B cell (primary cell): ENCODE results near the gene ZCCHC24. TPM values are rescaled to one million over a fixed set of nuclear protein-coding genes. Genes with fewer than 3 reads are reported as not detected.
"Not testable (repeated sequence)": the region's sequence is repeated elsewhere in the genome, so short reads cannot be mapped to it uniquely, and the experiment has no call there.

Experiments
- ATAC-seq: fragments of 200-7000 bp; cut with Tn5 transposase; one replicate; pipeline ENCODE4 v1.10.0; 2021; ENCODE audit warnings: low read depth, mild to moderate bottlenecking, moderate number of reproducible peaks, moderate library complexity
- CTCF ChIA-PET: fragments of 350-600 bp; sonication (Branson Sonifier 250); formaldehyde crosslinking; loops from one replicate; lab custom pipeline; 2021; ENCODE audit warnings: antibody characterized with exemption, inconsistent platforms; lab: Charles Lee
- POLR2A ChIA-PET: fragments of 350-600 bp; sonication (Branson Sonifier 250); formaldehyde crosslinking; loops from one replicate; lab custom pipeline; 2021; ENCODE audit warnings: antibody characterized with exemption; lab: Charles Lee
- DNase-seq: peaks from one replicate; pipeline ENCODE4 v3.0.0; 2013
- H2AFZ ChIP-seq: 2 replicates; pipeline ENCODE4 v1.6.1; 2012; ENCODE audit warnings: mild to moderate bottlenecking, low read depth, low read length; ENCODE audit not compliant: insufficient read depth, poor library complexity, severe bottlenecking
- H3K27ac ChIP-seq, 2 donors: 1 replicate in 1 of 2; 2 replicates in 1 of 2; pipeline ENCODE4 v1.5.1; 2012 to 2013; ENCODE audit warnings: low read length in 2 of 2, mild to moderate bottlenecking in 2 of 2, moderate library complexity in 1 of 2
- H3K27me3 ChIP-seq, 4 experiments: fragments of 200-600 bp in 1 of 4; sonication (generic) in 1 of 4; replicated peaks in 1 of 4; 1 replicate in 2 of 4; 2 replicates in 2 of 4; pipeline versions ENCODE4 v1.6.1 to v1.7.0; 2013 to 2016; ENCODE audit warnings: low read length in 3 of 4, mild to moderate bottlenecking in 2 of 4, mixed read lengths in 1 of 4, moderate library complexity in 1 of 4; ENCODE audit not compliant: insufficient read depth in 4 of 4, control insufficient read depth in 3 of 4; ENCODE audit errors: control extremely low read depth in 1 of 4
- H3K36me3 ChIP-seq, 2 experiments: replicated peaks in 1 of 2; 1 replicate in 1 of 2; 2 replicates in 1 of 2; pipeline versions ENCODE4 v1.6.1 to v1.7.1; 2013; ENCODE audit warnings: low read length in 1 of 2; ENCODE audit not compliant: insufficient read depth in 2 of 2, control insufficient read depth in 1 of 2; ENCODE audit errors: control extremely low read depth in 1 of 2, extremely low read depth in 1 of 2
- H3K4me1 ChIP-seq, 2 donors: fragments of 200-600 bp in 1 of 2; sonication (generic) in 1 of 2; 1 replicate in 1 of 2; 2 replicates in 1 of 2; pipeline versions ENCODE4 v1.5.1 to v1.6.1; 2013 to 2017; ENCODE audit warnings: low read length in 2 of 2; ENCODE audit not compliant: control insufficient read depth in 2 of 2, insufficient read depth in 2 of 2
- H3K4me2 ChIP-seq: replicated peaks from 2 replicates; pipeline ENCODE3; 2012; ENCODE audit warnings: mild to moderate bottlenecking, low read depth, low read length; ENCODE audit not compliant: poor library complexity, severe bottlenecking
- H3K4me3 ChIP-seq, 5 experiments: fragments of 200-600 bp in 1 of 5; sonication (generic) in 1 of 5; 1 replicate in 3 of 5; 2 replicates in 2 of 5; pipeline versions ENCODE4 v1.5.1 to v1.7.0; 2011 to 2016; ENCODE audit warnings: low read length in 4 of 5, mild to moderate bottlenecking in 4 of 5, low read depth in 2 of 5, control low read depth in 1 of 5, moderate library complexity in 1 of 5; ENCODE audit not compliant: insufficient read depth in 1 of 5; ENCODE audit errors: control extremely low read depth in 1 of 5, extremely low read depth in 1 of 5
- H3K79me2 ChIP-seq: fragments of 200-600 bp; sonication (generic); one replicate; pipeline ENCODE4 v1.6.0; 2016; ENCODE audit warnings: low read length; ENCODE audit not compliant: control insufficient read depth, insufficient read depth
- H3K9ac ChIP-seq: fragments of 200-600 bp; sonication (generic); 2 replicates; pipeline ENCODE4 v1.6.1; 2017; ENCODE audit warnings: mild to moderate bottlenecking, low read length, moderate library complexity
- H3K9me3 ChIP-seq, 3 donors: one replicate each; pipeline versions ENCODE4 v1.6.1 to v1.7.1; 2013; ENCODE audit warnings: low read length in 2 of 3; ENCODE audit not compliant: control insufficient read depth in 2 of 3, insufficient read depth in 1 of 3; ENCODE audit errors: control extremely low read depth in 1 of 3
- H4K20me1 ChIP-seq: 2 replicates; pipeline ENCODE4 v1.6.0; 2012; ENCODE audit warnings: mild to moderate bottlenecking, low read length; ENCODE audit not compliant: insufficient read depth, control insufficient read depth, poor library complexity, severe bottlenecking
- H3K27ac Mint-ChIP-seq: one replicate; pipeline ENCODE4 v1.8.0; 2021; ENCODE audit warnings: mixed read lengths
- H3K27me3 Mint-ChIP-seq: one replicate; pipeline ENCODE4 v1.8.0; 2021; ENCODE audit warnings: mixed read lengths
- H3K4me1 Mint-ChIP-seq: one replicate; pipeline ENCODE4 v1.8.0; 2021; ENCODE audit warnings: mixed read lengths
- H3K4me3 Mint-ChIP-seq: one replicate; pipeline ENCODE4 v1.8.0; 2021; ENCODE audit warnings: mixed read lengths
- H3K9me3 Mint-ChIP-seq: one replicate; pipeline ENCODE4 v1.8.0; 2022; ENCODE audit warnings: mixed read lengths; ENCODE audit not compliant: insufficient read depth
- CTCF ChIP-seq: fragments of 200-600 bp; IDR thresholded peaks from one replicate; pipeline ENCODE4 v1.8.0; 2022; ENCODE audit warnings: antibody characterized with exemption, mild to moderate bottlenecking
- EZH2 ChIP-seq: IDR thresholded peaks from 2 replicates; pipeline ENCODE4 v1.6.1; 2012; ENCODE audit warnings: borderline replicate concordance, low read depth, mild to moderate bottlenecking, moderate library complexity, low read length; ENCODE audit not compliant: insufficient read depth, poor library complexity, severe bottlenecking
- WGBS: methylation state at CpG from one replicate; pipeline ENCODE4 v1.1.5; 2013; ENCODE audit warnings: missing lambda C conversion rate; ENCODE audit not compliant: insufficient coverage; 5-methylcytosine and 5-hydroxymethylcytosine counted together
- intact Hi-C: fragments of 100-400 bp; cut with micrococcal nuclease; formaldehyde crosslinking; loops from one replicate; pipeline ENCODE4 v1.10.0; 2022
- polyA plus RNA-seq: library from polyadenylated mRNA; depleted of rRNA; stranded (reverse); fragments of >200 nt; gene quantifications from 2 replicates; pipeline ENCODE4 v1.2.3, GENCODE V29; 2012
- total RNA-seq, 2 donors: library from RNA; stranded (reverse); fragments of 120-200 nt in 1 of 2; gene quantifications; 1 replicate in 1 of 2; 2 replicates in 1 of 2; pipeline versions ENCODE4 v1.2.3 to v1.2.4, GENCODE V29; 2013 to 2022

The ZCCHC24 gene
- total and polyA plus RNA-seq, 2 donors (not counting 1 experiment from before 2014, with no cell fraction given), result 0.34 to 2.3 TPM

- H3K36me3 ChIP-seq, result no peaks in the 10 kb centered on the region
- H3K27ac ChIP-seq, result no peak overlapping the region
- Mint-ChIP-seq H3K4me1 (no peaks in the 10 kb centered on the region), H3K27me3 (no peaks in the 10 kb centered on the region), H3K9me3 (no peaks in the 10 kb centered on the region), H3K27ac (no peak overlapping the region), H3K4me3 (no peak overlapping the region)
- no peak overlapping the region for H3K9ac ChIP-seq
- ATAC-seq (no peak), DNase-seq (no peak)
- H3K79me2 ChIP-seq, result no peaks in the 10 kb centered on the region
- ChIA-PET POLR2A (no interaction called here), CTCF (no interaction called here)
- H3K9me3 ChIP-seq, result no peaks in the 10 kb centered on the region
- intact Hi-C loops, result no loop called here
- no peaks in the 10 kb centered on the region for H3K4me1 ChIP-seq
- H2AFZ ChIP-seq, result no peak overlapping the region
- 100% methylated on average over 3 of the region's 3 CpGs for WGBS
- TF ChIP-seq CTCF (no peak), EZH2 (no peak)
- H3K27me3 ChIP-seq, result no peaks in the 10 kb centered on the region
- no peak overlapping the region for H3K4me2 ChIP-seq
- no peaks in the 10 kb centered on the region for H4K20me1 ChIP-seq
- no peak overlapping the region for H3K4me3 ChIP-seq
These were observed 106.2 kb downstream of the ZCCHC24 start for GRCh38 chr10:79339266-79339665.

GRCh38 chr10:79337783-79338469 is 107.5 kb downstream of the ZCCHC24 start:
- ATAC-seq, H3K27ac Mint-ChIP-seq, H3K9me3 ChIP-seq, H3K9me3 Mint-ChIP-seq, H4K20me1 ChIP-seq, H3K4me2 ChIP-seq, H3K27ac ChIP-seq, H3K4me1 Mint-ChIP-seq, DNase-seq, H3K27me3 ChIP-seq, H3K27me3 Mint-ChIP-seq, intact Hi-C loops, H3K4me3 Mint-ChIP-seq, H3K36me3 ChIP-seq, H3K79me2 ChIP-seq, H2AFZ ChIP-seq, H3K4me1 ChIP-seq, H3K4me3 ChIP-seq, H3K9ac ChIP-seq: not testable (repeated sequence)
- 100% methylated on average over 1 of the region's 11 CpGs for WGBS
- ChIA-PET CTCF (interaction anchor here (0.5 kb wide), 1 partner anchor 37 kb away, joined by 3 read pairs; no protein-coding TSS in a partner anchor), POLR2A (interaction anchor here (1.1 kb wide), 1 partner anchor 15 kb away, joined by 3 read pairs; no protein-coding TSS in a partner anchor)
